Stimulated activated naive CD8-positive, alpha-beta T cell treated with anti-CD3 and anti-CD28 coated beads, Interleukin-15, Interleukin-2, amounts not matched to agents 100 U/mL and 50 U/mL, for 24 hours (primary cell): ENCODE results near the gene PPY.
A peak's percentile ranks its signal among the peaks of the same experiment; 100 is the strongest.
"Not testable (repeated sequence)": the region's sequence is repeated elsewhere in the genome, so short reads cannot be mapped to it uniquely, and the experiment has no call there.

Experiments used
- ATAC-seq: fragments of 150-1000 bp; cut with Tn5 transposase; one replicate; pipeline ENCODE4 v1.10.0; 2021
- DNase-seq: peaks from one replicate; pipeline ENCODE4 v3.0.0; 2021

Gene PPY

GRCh38 chr17:43931062-43931571 lies 11.2 kb downstream of the PPY start:
- ATAC-seq (no peak), DNase-seq (no peak)

- no peak for DNase-seq
- no peak for ATAC-seq
Observed at GRCh38 chr17:43928609-43929008, 13.7 kb downstream of the PPY start.

- DNase-seq: not testable (repeated sequence)
- peak; percentile 30 for ATAC-seq
Observed at GRCh38 chr17:43927929-43928328, 14.3 kb downstream of the PPY start.

GRCh38 chr17:43927060-43927864 lies 15.0 kb downstream of the PPY start:
- ATAC-seq: peak; percentile 29

GRCh38 chr17:43924558-43924957 lies 17.7 kb downstream of the PPY start:
- peak; percentile 65 for ATAC-seq
- no peak for DNase-seq

More at GRCh38 chr17:43927060-43927864, 15.0 kb downstream of the PPY start:
- DNase-seq: peak; percentile 26

GRCh38 chr17:43920500-43921095 lies 21.7 kb downstream of the PPY start:
- DNase-seq: no peak
- ATAC-seq: no peak

GRCh38 chr17:43918026-43918389 lies 24.3 kb downstream of the PPY start:
- DNase-seq (no peak), ATAC-seq (no peak)

GRCh38 chr17:43917348-43918025 lies 24.8 kb downstream of the PPY start:
- ATAC-seq: peak; percentile 59
- peak; percentile 56 for DNase-seq

- ATAC-seq: no peak
- DNase-seq: no peak
Observed at GRCh38 chr17:43917016-43917347, 25.3 kb downstream of the PPY start.

GRCh38 chr17:43916385-43916784 lies 25.9 kb downstream of the PPY start:
- ATAC-seq (no peak), DNase-seq (no peak)

- DNase-seq: no peak
- no peak for ATAC-seq
Observed at GRCh38 chr17:43915559-43915958, 26.7 kb downstream of the PPY start.

- ATAC-seq: no peak
- DNase-seq: no peak
Observed at GRCh38 chr17:43914451-43914850, 27.8 kb downstream of the PPY start.

- ATAC-seq (no peak), DNase-seq (no peak)
Observed at GRCh38 chr17:43913584-43913983, 28.7 kb downstream of the PPY start.

- no peak for ATAC-seq
- no peak for DNase-seq
Observed at GRCh38 chr17:43912635-43913304, 29.5 kb downstream of the PPY start.

GRCh38 chr17:43911904-43912303 lies 30.4 kb downstream of the PPY start:
- DNase-seq (no peak), ATAC-seq (no peak)

GRCh38 chr17:43909537-43910231 lies 32.6 kb downstream of the PPY start:
- DNase-seq (no peak), ATAC-seq (no peak)

GRCh38 chr17:43907998-43908721 lies 34.1 kb downstream of the PPY start:
- DNase-seq (peak; percentile 30), ATAC-seq (no peak)

GRCh38 chr17:43907425-43907981 lies 34.8 kb downstream of the PPY start, which contains the start of gene MPP2:
MPP2 (minus strand) TSS chr17:43907536; CDS start chr17:43904460, 3,076 bp downstream.
- DNase-seq: peak; percentile 58
- ATAC-seq: peak; percentile 42

- no peak for DNase-seq
- ATAC-seq: no peak
Observed at GRCh38 chr17:43906951-43907424, 35.3 kb downstream of the PPY start.

GRCh38 chr17:43905985-43906852 lies 36.1 kb downstream of the PPY start:
- peak; percentile 48 for DNase-seq
- ATAC-seq: no peak
